LHCN-M2 (cell line): ENCODE data around the gene HSD17B14. TPM values are rescaled to one million over a fixed set of nuclear protein-coding genes. Genes with fewer than 3 reads are reported as not detected.

Experiments
- DNase-seq: peaks from one replicate; pipeline ENCODE4 v3.0.0-alpha.2; 2012; ENCODE audit warnings: low read depth
- total RNA-seq: library from RNA; depleted of rRNA; stranded (reverse); fragments of >200 nt; gene quantifications from 2 replicates; pipeline ENCODE4 v1.2.3, GENCODE V29; 2014

HSD17B14 gene
- total RNA-seq, 1 experiment from 2014 or later: not detected

GRCh38 chr19:48830088-48830487, 6.2 kb downstream of the HSD17B14 start:
- no peak for DNase-seq

DNA sequence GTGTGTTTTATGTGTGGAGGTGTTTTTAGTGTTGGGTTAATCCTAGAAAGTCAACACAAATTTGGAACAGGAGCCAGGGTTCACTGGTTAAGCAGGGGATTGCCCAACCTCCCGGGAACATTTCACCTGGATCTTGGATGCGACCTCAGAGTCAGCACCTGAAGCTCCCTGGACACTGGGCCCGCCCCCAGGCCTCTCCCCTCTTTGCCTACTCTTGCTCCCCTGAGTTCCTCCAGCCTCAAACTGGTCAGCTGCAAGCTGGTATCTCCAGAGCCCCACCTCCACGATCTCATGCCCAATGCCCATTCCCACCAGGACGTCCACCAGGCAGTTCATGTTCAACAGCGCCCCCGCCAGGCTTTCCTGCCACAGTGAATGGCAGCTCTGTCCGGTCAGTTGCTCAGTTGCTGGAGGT, 9.7 kb downstream of the HSD17B14 start:
- DNase-seq: no peak

DNA sequence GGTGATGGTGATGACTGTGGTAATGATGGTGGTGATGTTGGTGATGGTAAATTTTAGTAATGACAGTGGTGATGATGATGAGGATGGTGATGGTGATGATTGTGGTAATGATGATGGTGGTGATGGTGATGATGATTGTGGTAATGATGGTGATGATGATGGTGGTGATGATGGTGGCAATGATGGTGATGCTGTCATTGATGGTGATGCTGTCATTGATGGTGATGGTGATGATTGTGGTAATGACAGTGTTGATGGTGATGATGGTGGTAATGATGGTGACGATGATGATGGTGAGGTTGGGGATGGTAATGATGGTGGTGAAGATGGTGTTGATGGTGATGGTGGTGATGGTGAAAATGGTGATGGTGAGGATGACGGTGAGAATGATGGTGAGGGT, 13.8 kb downstream of the HSD17B14 start:
- no peak for DNase-seq

- DNase-seq: no peak
Observed at GRCh38 chr19:48821633-48822032, 14.7 kb downstream of the HSD17B14 start.

GRCh38 chr19:48819366-48819816, 16.9 kb downstream of the HSD17B14 start:
- peak; percentile 86 for DNase-seq

- DNase-seq: no peak
Observed at GRCh38 chr19:48818234-48818820, 18.0 kb downstream of the HSD17B14 start.

DNA sequence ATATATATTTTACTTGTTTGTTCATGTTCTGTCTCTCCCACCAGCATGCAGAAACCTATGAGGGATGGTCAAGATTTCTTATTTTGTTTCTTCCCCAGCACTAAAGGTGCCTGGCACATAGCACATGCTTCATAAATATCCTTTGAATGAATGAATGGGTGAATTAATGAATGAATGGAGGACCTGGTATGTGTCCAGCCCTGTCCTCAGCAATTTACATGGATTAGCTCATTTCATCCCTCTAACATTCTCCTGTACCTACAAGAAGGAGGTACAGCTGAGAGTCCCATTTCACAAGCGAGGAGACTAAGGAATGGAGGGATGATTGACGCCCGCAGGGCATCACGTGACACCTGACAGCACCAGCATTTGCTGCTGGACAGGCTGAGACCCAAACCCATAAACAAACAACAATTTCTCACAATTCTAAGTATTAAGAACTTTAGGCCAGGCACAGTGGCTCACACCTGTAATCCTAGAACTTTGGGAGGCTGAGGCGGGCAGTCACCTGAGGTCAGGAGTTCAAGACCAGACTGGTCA, 18.6 kb downstream of the HSD17B14 start:
- no peak for DNase-seq

DNA sequence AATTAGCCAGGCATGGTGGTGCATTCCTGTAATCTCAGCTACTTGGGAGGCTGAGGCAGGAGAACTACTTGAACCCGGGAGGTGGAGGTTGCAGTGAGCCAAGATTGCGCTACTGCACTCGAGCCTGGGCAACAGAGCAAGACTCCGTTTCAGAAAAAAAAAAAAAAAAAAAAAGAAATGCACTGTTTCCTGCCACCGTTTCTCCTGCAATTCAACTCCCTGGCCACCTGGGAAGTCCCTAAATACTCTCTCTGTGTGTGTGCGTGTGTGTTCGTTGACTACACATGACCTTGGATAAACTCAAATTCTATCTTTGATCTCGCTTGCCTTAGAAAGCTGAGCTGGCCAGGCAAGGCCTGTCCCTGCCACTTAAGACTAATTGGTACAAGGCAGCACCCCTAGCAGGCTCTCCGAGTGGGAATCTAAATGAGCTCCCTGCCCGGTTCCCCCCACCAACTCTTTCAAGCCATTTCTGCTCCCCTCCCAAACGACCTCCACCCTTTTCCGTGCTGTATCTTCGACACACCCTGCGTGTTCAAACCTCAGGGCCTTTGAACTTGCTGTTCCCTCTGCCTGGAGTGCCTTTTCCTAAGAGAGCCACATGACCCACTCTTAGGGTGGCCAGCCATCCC, 20.3 kb downstream of the HSD17B14 start:
- DNase-seq: peak; percentile 29

GRCh38 chr19:48814895-48815294, 21.4 kb downstream of the HSD17B14 start:
- no peak for DNase-seq

DNA sequence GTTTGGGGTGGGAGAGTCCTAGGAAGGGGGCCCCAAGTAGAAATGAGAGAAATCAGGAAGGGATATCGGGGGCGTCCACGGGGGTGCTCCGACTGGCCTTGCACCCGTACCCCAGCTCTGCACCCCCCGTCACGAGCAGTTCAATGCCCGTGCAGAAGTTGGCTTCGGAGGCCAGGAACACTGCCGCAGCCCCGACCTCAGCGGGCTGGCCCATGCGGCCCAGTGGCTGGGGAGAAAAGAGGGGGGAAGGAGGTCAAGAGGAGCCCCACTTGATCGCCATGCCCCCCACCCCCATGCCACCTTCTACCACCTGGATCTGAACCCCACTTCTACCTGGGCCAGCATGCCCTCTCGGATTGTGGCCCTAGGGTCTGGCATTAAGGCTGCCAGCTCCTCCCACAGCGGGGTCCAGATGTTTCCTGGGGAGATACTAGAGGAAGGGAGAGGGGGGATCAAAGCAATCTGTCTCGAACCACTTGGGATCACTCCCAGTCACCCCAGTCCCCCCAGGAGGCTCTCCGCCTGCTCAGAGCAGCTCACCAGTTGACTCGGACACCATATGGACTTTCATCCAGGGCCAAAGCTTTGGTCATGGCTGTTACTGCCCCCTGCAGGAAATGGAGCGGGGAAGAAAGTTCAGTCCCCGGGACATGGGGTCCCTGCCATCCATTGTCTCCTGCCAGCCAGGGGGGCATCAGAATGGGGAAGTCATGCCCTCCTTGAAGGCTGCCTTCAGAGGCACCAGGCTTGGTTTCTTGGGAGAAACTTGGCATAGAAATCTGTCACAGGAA, 23.0 kb downstream of the HSD17B14 start:
- DNase-seq: no peak

DNA sequence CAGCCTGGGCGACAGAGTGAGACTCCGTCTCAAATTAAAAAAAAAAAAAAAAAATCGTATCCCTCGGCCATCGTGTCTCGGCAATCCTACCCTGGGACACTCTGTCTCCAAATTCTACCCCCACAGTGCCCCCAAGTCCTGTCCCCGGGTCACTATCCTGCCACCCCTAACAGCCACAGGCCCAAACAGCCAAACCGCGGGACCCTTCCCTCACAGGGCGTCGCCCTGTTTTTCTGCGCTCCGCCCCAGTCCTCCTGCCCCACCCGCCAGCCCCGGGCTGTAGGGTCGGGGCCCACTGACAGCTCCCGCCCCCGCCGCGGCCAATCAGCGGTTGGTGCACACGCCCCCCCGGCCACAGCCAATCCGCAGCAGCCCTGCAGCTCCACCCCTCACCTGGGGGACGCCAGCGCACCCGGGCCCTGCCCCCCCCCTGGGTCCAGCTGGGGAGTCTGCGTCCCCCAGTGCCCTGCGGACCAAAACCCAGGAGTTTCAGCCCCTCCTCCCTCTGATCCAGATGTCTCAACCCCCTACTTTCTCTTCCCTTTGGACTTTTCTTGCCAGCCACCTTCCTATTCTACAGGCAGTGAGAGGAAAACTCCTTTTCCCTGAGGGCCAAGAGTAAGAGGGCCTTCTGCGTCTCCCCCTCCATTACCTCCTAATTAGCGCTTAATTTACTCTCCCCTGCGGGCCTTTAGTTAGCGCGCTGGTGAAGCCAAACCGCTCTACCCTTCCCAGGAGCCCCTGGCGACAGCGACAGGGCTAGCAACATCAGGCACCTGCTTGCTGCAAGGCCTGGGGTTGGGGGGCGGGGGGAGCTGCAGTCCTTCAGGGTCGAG, 24.0 kb downstream of the HSD17B14 start:
- no peak for DNase-seq

DNA sequence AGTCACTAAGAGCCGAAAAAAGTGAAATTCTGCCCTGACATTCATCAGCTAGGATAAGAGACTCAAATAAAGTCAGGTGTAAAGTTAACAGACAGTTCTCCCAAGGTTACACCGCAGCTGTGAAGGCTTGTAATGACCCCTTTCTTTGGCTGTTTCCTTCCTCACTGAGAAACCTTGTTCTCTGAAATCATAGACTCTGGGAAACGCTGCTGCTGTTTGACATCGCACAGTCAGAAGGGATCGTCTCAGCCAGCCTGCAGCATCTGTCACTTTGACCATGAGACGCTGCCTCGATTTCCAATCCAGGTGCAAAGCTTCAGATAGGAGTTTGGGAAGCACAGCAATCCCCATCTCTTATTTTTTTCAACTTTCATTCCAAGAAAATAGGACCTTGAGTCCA, 26.1 kb downstream of the HSD17B14 start:
- no peak for DNase-seq

GRCh38 chr19:48807590-48808308, 28.5 kb downstream of the HSD17B14 start:
- DNase-seq: no peak

DNA sequence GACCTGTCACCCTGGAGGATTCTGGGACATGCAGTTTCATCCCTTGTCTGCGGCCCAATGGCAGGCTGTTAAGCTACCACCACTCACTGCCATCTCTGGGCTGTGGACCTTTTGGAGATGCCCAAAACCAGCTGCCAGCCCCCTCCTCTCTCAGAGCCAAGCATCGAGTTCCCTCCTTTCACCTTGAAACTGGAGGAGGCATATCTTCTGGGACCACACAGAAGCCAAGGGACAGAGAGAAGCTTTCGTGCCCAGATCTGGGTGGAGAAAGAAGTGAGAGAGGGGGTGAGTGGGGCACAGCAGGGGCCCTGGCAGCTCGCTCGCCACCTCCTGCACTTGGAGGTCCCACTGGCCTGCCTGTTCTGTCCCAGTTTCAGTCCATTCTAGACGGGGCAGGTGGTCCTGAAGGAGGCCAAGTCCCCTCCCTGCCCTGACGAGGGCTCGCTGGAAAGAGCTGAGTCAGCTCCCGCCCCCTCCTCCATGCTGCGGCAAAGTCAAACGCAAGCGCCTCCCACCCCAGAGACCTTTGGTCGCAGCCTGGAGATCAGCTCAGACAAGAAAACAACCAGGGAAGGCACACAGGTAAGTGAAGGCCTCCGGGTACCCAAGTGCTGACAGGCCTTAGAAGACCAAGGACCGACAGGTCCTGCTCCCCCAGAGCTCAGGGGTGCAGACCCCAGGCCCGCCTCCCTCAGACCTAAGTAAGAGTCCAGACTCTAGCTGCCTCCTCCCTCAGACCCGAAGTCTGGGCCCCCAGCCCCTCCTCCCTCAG, 29.3 kb downstream of the HSD17B14 start:
- no peak for DNase-seq

DNA sequence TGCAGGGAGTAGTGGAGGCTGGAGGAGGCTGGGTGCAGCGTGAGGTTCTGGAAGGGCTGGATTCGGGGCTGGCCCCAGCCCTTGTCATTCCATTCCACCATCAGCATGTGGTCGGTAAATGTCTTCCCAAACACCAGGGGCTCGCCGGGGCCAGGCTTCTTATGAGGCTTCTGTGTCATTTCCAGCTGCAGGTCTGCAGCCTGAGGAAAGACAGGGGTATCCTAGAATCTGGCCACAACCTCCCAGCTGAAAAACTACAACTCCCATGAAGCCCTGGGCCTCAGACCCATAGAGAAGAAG, 29.8 kb downstream of the HSD17B14 start:
- no peak for DNase-seq

- no peak for DNase-seq
Observed at GRCh38 chr19:48805452-48805851, 30.8 kb downstream of the HSD17B14 start.

- no peak for DNase-seq
Observed at GRCh38 chr19:48804496-48804895, 31.8 kb downstream of the HSD17B14 start.

GRCh38 chr19:48802623-48803022, 33.7 kb downstream of the HSD17B14 start:
- DNase-seq: no peak

- DNase-seq: no peak
Observed at GRCh38 chr19:48799358-48800300, 36.7 kb downstream of the HSD17B14 start.
